Measurements from ENCODE around the gene GON4L.
"Not testable (repeated sequence)": the region's sequence is repeated elsewhere in the genome, so short reads cannot be mapped to it uniquely, and the experiment has no call there.

The GON4L gene

GRCh38 chr1:155719703-155720102 lies 137.3 kb downstream of the GON4L start:
- H3K4me3 Mint-ChIP-seq: no peak overlapping the region
- peaks cover 38% of the 10 kb centered on the region for H3K36me3 Mint-ChIP-seq (ENCODE audit: low read depth)
- no peaks in the 10 kb centered on the region for H3K4me1 Mint-ChIP-seq
- TF ChIP-seq, protein P1, sequence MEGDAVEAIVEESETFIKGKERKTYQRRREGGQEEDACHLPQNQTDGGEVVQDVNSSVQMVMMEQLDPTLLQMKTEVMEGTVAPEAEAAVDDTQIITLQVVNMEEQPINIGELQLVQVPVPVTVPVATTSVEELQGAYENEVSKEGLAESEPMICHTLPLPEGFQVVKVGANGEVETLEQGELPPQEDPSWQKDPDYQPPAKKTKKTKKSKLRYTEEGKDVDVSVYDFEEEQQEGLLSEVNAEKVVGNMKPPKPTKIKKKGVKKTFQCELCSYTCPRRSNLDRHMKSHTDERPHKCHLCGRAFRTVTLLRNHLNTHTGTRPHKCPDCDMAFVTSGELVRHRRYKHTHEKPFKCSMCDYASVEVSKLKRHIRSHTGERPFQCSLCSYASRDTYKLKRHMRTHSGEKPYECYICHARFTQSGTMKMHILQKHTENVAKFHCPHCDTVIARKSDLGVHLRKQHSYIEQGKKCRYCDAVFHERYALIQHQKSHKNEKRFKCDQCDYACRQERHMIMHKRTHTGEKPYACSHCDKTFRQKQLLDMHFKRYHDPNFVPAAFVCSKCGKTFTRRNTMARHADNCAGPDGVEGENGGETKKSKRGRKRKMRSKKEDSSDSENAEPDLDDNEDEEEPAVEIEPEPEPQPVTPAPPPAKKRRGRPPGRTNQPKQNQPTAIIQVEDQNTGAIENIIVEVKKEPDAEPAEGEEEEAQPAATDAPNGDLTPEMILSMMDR (IDR thresholded peaks at IDR 0.05): no peak
- peaks cover 3% of the 10 kb centered on the region for H3K27me3 Mint-ChIP-seq (ENCODE audit: low read depth, poor library complexity)
- DNase-seq: no peak
- no peaks in the 10 kb centered on the region for H3K9me3 Mint-ChIP-seq
- H3K27ac Mint-ChIP-seq: no peak overlapping the region

GRCh38 chr1:155718524-155719115 lies 138.4 kb downstream of the GON4L start:
- H3K4me3 Mint-ChIP-seq; DNase-seq; H3K27me3 Mint-ChIP-seq (ENCODE audit: low read depth, poor library complexity); H3K9me3 Mint-ChIP-seq; H3K4me1 Mint-ChIP-seq; H3K27ac Mint-ChIP-seq: not testable (repeated sequence)
- peaks cover 49% of the 10 kb centered on the region for H3K36me3 Mint-ChIP-seq (ENCODE audit: low read depth)

GRCh38 chr1:155717041-155717440 lies 140.0 kb downstream of the GON4L start:
- Mint-ChIP-seq H3K9me3 (no peaks in the 10 kb centered on the region), H3K27ac (no peak overlapping the region), H3K27me3 (ENCODE audit: low read depth, poor library complexity) (peaks cover 3% of the 10 kb centered on the region), H3K4me3 (no peak overlapping the region), H3K4me1 (no peaks in the 10 kb centered on the region), H3K36me3 (ENCODE audit: low read depth) (peaks cover 61% of the 10 kb centered on the region)
- TF ChIP-seq, protein P1 (IDR thresholded peaks at IDR 0.05): no peak
- no peak for DNase-seq

DNA sequence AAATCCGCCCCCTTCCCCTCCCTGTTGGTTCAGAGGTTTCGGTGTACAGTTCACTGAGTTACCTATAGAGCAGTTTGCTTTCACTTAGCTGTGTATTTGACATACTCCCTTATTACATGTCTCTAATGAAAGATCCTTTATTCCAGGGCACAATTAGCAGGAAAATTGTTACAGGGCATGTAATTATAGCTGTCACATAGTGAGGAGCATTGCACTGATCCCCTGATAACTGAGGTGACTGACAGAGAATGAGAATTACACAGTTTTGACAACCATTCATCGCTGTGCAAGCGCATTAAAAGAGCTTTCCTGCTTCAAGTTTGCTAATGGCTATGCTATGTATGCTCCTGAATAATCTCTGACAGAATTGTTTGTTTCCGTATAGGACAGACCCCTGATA lies 141.2 kb downstream of the GON4L start:
- Mint-ChIP-seq H3K27ac (no peak overlapping the region), H3K4me1 (no peaks in the 10 kb centered on the region), H3K36me3 (ENCODE audit: low read depth) (peaks cover 59% of the 10 kb centered on the region), H3K27me3 (ENCODE audit: low read depth, poor library complexity) (peaks cover 3% of the 10 kb centered on the region), H3K9me3 (no peaks in the 10 kb centered on the region), H3K4me3 (no peak overlapping the region)
- no peak for DNase-seq
- TF ChIP-seq, protein P1 (IDR thresholded peaks at IDR 0.05): no peak

- not testable (repeated sequence) for H3K4me3 Mint-ChIP-seq; H3K27ac Mint-ChIP-seq; H3K9me3 Mint-ChIP-seq; H3K4me1 Mint-ChIP-seq; DNase-seq; H3K27me3 Mint-ChIP-seq (ENCODE audit: low read depth, poor library complexity)
- peaks cover 64% of the 10 kb centered on the region for H3K36me3 Mint-ChIP-seq (ENCODE audit: low read depth)
Measured at GRCh38 chr1:155715056-155715455, 142.0 kb downstream of the GON4L start.

GRCh38 chr1:155713075-155713474 lies 143.9 kb downstream of the GON4L start:
- TF ChIP-seq, protein P1 (IDR thresholded peaks at IDR 0.05): no peak
- Mint-ChIP-seq H3K4me1 (no peaks in the 10 kb centered on the region), H3K4me3 (no peak overlapping the region), H3K27ac (no peak overlapping the region), H3K27me3 (ENCODE audit: low read depth, poor library complexity) (no peaks in the 10 kb centered on the region), H3K9me3 (peaks cover 11% of the 10 kb centered on the region), H3K36me3 (ENCODE audit: low read depth) (peaks cover 77% of the 10 kb centered on the region)
- DNase-seq: no peak

GRCh38 chr1:155712636-155713035 lies 144.4 kb downstream of the GON4L start:
- Mint-ChIP-seq H3K9me3 (peaks cover 15% of the 10 kb centered on the region), H3K36me3 (ENCODE audit: low read depth) (peaks cover 77% of the 10 kb centered on the region)
- H3K27me3 Mint-ChIP-seq (ENCODE audit: low read depth, poor library complexity); H3K4me3 Mint-ChIP-seq; H3K27ac Mint-ChIP-seq; H3K4me1 Mint-ChIP-seq; DNase-seq: not testable (repeated sequence)

DNA sequence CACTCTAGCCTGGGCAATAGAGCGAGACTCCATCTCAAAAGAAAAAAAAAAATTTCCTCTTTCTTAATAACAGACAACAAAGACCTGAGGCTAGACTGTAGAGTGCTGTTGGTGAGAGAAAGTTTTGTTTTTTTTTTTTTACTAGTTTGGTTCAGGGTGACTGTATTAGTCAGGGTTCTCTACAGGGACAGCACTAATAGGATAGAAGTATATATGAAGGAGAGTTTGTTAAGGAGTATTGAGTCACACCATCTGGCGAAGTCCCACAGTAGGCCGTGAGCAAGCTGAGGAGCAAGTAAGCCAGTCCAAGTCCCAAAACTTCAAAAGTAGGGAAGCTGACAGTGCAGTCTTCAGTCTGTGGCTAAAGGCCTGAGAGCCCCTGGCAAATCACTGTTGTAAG lies 145.6 kb downstream of the GON4L start:
- not testable (repeated sequence) for H3K27ac Mint-ChIP-seq; H3K4me3 Mint-ChIP-seq; DNase-seq; H3K4me1 Mint-ChIP-seq; H3K27me3 Mint-ChIP-seq (ENCODE audit: low read depth, poor library complexity)
- Mint-ChIP-seq H3K9me3 (peaks cover 20% of the 10 kb centered on the region), H3K36me3 (ENCODE audit: low read depth) (peaks cover 72% of the 10 kb centered on the region)

All from nephron progenitor cell (in vitro differentiated cells).